ENCODE data around the gene KIF2A. TPM values are rescaled to one million over a fixed set of nuclear protein-coding genes. Genes with fewer than 3 reads are reported as not detected.

KIF2A gene
- total RNA-seq, 1 experiment from 2014 or later = 86.1 TPM

DNA sequence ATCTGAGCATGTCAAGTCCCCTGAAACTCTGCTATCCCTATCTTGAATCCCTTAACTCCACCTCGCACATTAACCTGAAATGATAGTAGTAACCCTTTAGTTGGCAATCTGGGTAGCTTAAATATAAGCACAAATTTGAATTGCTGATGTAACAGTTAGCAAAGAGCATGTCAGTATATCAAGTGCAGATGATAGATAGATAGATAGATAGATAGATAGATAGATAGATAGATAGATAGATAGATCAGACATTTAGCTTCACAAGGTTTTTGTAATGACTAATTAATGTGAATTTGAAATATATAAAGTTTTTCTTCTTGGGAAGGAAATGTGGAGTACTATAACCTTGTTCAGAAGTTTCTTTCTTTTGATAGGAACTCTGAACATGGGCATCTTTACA lies 30.4 kb upstream of the KIF2A start:
- TF ChIP-seq, protein P1, sequence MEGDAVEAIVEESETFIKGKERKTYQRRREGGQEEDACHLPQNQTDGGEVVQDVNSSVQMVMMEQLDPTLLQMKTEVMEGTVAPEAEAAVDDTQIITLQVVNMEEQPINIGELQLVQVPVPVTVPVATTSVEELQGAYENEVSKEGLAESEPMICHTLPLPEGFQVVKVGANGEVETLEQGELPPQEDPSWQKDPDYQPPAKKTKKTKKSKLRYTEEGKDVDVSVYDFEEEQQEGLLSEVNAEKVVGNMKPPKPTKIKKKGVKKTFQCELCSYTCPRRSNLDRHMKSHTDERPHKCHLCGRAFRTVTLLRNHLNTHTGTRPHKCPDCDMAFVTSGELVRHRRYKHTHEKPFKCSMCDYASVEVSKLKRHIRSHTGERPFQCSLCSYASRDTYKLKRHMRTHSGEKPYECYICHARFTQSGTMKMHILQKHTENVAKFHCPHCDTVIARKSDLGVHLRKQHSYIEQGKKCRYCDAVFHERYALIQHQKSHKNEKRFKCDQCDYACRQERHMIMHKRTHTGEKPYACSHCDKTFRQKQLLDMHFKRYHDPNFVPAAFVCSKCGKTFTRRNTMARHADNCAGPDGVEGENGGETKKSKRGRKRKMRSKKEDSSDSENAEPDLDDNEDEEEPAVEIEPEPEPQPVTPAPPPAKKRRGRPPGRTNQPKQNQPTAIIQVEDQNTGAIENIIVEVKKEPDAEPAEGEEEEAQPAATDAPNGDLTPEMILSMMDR (conservative IDR thresholded peaks at IDR 0.05) = no peak
- Histone ChIP-seq H3K9me3 (ENCODE audit: control insufficient read depth, low read depth, low read length) (no peaks in the 10 kb centered on the region), H3K18ac (ENCODE audit: insufficient read length, low read depth, low read length) (no peak overlapping the region), H2AFZ (ENCODE audit: low read length) (no peak overlapping the region), H3K14ac (ENCODE audit: insufficient read depth, low read length) (no peak overlapping the region), H3T11ph (ENCODE audit: low read length) (no peak overlapping the region), H3K23me2 (ENCODE audit: insufficient read length, low read depth, low read length, poor library complexity, severe bottlenecking) (no peaks in the 10 kb centered on the region), H2BK5ac (ENCODE audit: insufficient read length, low read length) (no peak overlapping the region), H4K8ac (replicated peaks; ENCODE audit: insufficient read length, low read depth, low read length) (no peak overlapping the region), H2BK15ac (ENCODE audit: low read depth, low read length) (no peak overlapping the region), H3K4me2 (ENCODE audit: insufficient read depth, insufficient read length, low read length) (no peak overlapping the region), H2BK20ac (ENCODE audit: low read depth, low read length, poor library complexity, severe bottlenecking) (no peak overlapping the region), H2BK12ac (ENCODE audit: insufficient read length, low read depth, low read length) (no peak overlapping the region), H3K4me1 (ENCODE audit: insufficient read depth, low read length) (no peaks in the 10 kb centered on the region), H3K9ac (ENCODE audit: extremely low read depth, insufficient read length, low read length) (no peak overlapping the region), H3K4ac (ENCODE audit: low read depth, low read length) (no peak overlapping the region), H2AK5ac (ENCODE audit: insufficient read length, low read length) (no peak overlapping the region), H2BK120ac (ENCODE audit: low read depth, low read length, poor library complexity, severe bottlenecking) (no peak overlapping the region), H4K5ac (ENCODE audit: insufficient read length, low read depth, low read length) (no peak overlapping the region), H3K23ac (ENCODE audit: insufficient read length, low read depth, low read length) (no peak overlapping the region), H4K20me1 (ENCODE audit: control insufficient read depth, insufficient read depth, insufficient read length) (no peaks in the 10 kb centered on the region), H4K91ac (ENCODE audit: insufficient read length, low read depth, low read length) (no peak overlapping the region), H3K56ac (ENCODE audit: insufficient read length, low read depth, low read length) (no peak overlapping the region), H3K79me1 (ENCODE audit: insufficient read depth, low read depth, low read length, poor library complexity, severe bottlenecking) (no peaks in the 10 kb centered on the region), H3K27me3 (ENCODE audit: insufficient read depth, low read length) (no peaks in the 10 kb centered on the region), H3K79me2 (ENCODE audit: insufficient read depth, low read length) (no peaks in the 10 kb centered on the region), H3K27ac (ENCODE audit: insufficient read length, low read depth, low read length) (no peak overlapping the region)
- Mint-ChIP-seq H3K27me3 (ENCODE audit: low read depth) (no peaks in the 10 kb centered on the region), H3K4me3 (no peak overlapping the region), H3K9me3 (no peaks in the 10 kb centered on the region), H3K36me3 (ENCODE audit: insufficient read depth in 1 of 3, low read depth in 3 of 3) (no peaks in the 10 kb centered on the region), H3K4me1 (no peaks in the 10 kb centered on the region), H3K27ac (no peak overlapping the region)
- no CpG with 5 or more reads among the region's 1 CpG for WGBS (ENCODE audit: extremely low coverage, insufficient read length, low lambda C conversion rate)
- DNase-seq = no peak

Data from H9 (cell line).